Lung (tissue), 12 donors: Measurements from ENCODE around the gene ARMC5. TPM values are rescaled to one million over a fixed set of nuclear protein-coding genes. Genes with fewer than 3 reads are reported as not detected.

ENCODE experiments used
- ATAC-seq: fragments of 200-7000 bp; cut with Tn5 transposase; one replicate; pipeline ENCODE4 v1.9.1; 2020; ENCODE audit warnings: moderate number of reproducible peaks; ENCODE audit not compliant: insufficient read depth, low FRiP score
- DNase-seq, 3 donors: peaks; one replicate each; pipeline ENCODE4 v3.0.0-alpha.2; 2013 to 2017
- H3K27ac ChIP-seq, 2 donors: one replicate each; pipeline ENCODE4 v1.5.1; 2013; ENCODE audit warnings: mild to moderate bottlenecking in 2 of 2, moderate library complexity in 2 of 2, control low read depth in 1 of 2, inconsistent platforms in 1 of 2, low read depth in 1 of 2, low read length in 1 of 2
- H3K27me3 ChIP-seq, 3 donors: one replicate each; pipeline ENCODE4 v1.5.1; 2013; ENCODE audit warnings: low read length in 2 of 3; ENCODE audit not compliant: control insufficient read depth in 3 of 3, insufficient read depth in 3 of 3
- H3K36me3 ChIP-seq, 4 donors: one replicate each; pipeline ENCODE4 v1.5.1; 2013; ENCODE audit warnings: low read length in 4 of 4, mild to moderate bottlenecking in 1 of 4, moderate library complexity in 1 of 4; ENCODE audit not compliant: control insufficient read depth in 4 of 4, insufficient read depth in 4 of 4
- H3K4me1 ChIP-seq, 5 donors: one replicate each; pipeline ENCODE4 v1.5.1; 2013; ENCODE audit warnings: low read length in 5 of 5, mild to moderate bottlenecking in 2 of 5, moderate library complexity in 1 of 5; ENCODE audit not compliant: control insufficient read depth in 5 of 5, insufficient read depth in 5 of 5
- H3K4me3 ChIP-seq: one replicate; pipeline ENCODE4 v1.5.1; 2013; ENCODE audit warnings: mild to moderate bottlenecking, control low read depth, moderate library complexity
- H3K9ac ChIP-seq, 2 donors: one replicate each; pipeline ENCODE4 v1.5.1; 2013; ENCODE audit warnings: low read length in 2 of 2, control low read depth in 1 of 2; ENCODE audit not compliant: insufficient read depth in 1 of 2
- H3K9me3 ChIP-seq, 4 donors: one replicate each; pipeline ENCODE4 v1.5.1; 2013; ENCODE audit warnings: low read length in 3 of 4, mild to moderate bottlenecking in 1 of 4, moderate library complexity in 1 of 4; ENCODE audit not compliant: control insufficient read depth in 4 of 4, insufficient read depth in 3 of 4
- WGBS, 2 donors: extraction: QIAGEN DNeasy Blood & Tissue Kit; methylation state at CpG; one replicate each; pipeline ENCODE4 v1.1.7; 2013; 5-methylcytosine and 5-hydroxymethylcytosine counted together
- polyA plus RNA-seq, 2 donors: library from polyadenylated mRNA; stranded (reverse); fragments of 200-250 nt; gene quantifications; one replicate each; pipeline ENCODE4 v1.2.1, GENCODE V29; 2013
- total RNA-seq, 2 donors: library from RNA; depleted of rRNA in 1 of 2; stranded (reverse); fragments of >200 nt in 1 of 2; gene quantifications; one replicate each; pipeline ENCODE4 v1.2.1, GENCODE V29; 2014 to 2021
- TF ChIP-seq, protein P1 (sequence below): IDR thresholded peaks from 2 replicates; pipeline ENCODE4 v1.5.1; 2012; ENCODE audit warnings: mild to moderate bottlenecking; ENCODE audit errors: control extremely low read depth, extremely low read depth
- donor health status: control.
- donor health status: control.
- donor health status: Bipolar disorder and iron deficiency.
- donor health status: healthy.
- donor health status: DM: yes; HTN: yes; CAD: no.

ARMC5 gene
- total and polyA plus RNA-seq, 4 donors = 8.2 to 16.7 (median 12.3) TPM

GRCh38 chr16:31411024-31411844 lies 48.1 kb upstream of the ARMC5 start:
- DNase-seq (no peak), ATAC-seq (no peak)
- H3K27ac ChIP-seq = no peak overlapping the region
- no peaks in the 10 kb centered on the region for H3K4me1 ChIP-seq
- no peaks in the 10 kb centered on the region for H3K9me3 ChIP-seq
- H3K9ac ChIP-seq = no peak overlapping the region
- no peaks in the 10 kb centered on the region for H3K36me3 ChIP-seq
- WGBS, 2 donors = 75 to 85% methylated on average over 19 to 22 of the region's 22 CpGs
- TF ChIP-seq, protein P1, sequence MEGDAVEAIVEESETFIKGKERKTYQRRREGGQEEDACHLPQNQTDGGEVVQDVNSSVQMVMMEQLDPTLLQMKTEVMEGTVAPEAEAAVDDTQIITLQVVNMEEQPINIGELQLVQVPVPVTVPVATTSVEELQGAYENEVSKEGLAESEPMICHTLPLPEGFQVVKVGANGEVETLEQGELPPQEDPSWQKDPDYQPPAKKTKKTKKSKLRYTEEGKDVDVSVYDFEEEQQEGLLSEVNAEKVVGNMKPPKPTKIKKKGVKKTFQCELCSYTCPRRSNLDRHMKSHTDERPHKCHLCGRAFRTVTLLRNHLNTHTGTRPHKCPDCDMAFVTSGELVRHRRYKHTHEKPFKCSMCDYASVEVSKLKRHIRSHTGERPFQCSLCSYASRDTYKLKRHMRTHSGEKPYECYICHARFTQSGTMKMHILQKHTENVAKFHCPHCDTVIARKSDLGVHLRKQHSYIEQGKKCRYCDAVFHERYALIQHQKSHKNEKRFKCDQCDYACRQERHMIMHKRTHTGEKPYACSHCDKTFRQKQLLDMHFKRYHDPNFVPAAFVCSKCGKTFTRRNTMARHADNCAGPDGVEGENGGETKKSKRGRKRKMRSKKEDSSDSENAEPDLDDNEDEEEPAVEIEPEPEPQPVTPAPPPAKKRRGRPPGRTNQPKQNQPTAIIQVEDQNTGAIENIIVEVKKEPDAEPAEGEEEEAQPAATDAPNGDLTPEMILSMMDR = no peak
- peaks cover 0 to 7% (median 0%) of the 10 kb centered on the region in 3 donors for H3K27me3 ChIP-seq
- no peak overlapping the region for H3K4me3 ChIP-seq

DNA sequence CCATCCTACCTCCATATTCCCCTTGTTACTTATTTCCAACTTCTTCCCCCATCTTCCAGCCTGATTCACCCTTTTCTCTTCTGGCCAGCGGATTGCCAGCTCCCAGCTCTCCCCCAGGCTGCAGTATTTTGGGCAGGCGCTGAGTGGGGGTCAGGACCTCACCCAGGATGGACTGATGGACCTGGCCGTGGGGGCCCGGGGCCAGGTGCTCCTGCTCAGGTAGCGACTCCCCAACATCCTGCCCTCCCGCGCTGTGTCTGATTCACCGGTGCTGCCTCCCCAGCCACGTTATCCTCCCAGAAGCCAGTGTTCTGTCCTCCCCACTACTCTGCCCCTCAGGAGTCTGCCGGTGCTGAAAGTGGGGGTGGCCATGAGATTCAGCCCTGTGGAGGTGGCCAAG lies 46.6 kb upstream of the ARMC5 start:
- no peak for DNase-seq
- Histone ChIP-seq H3K27ac (no peak overlapping the region), H3K36me3 (no peaks in the 10 kb centered on the region), H3K9ac (no peak overlapping the region), H3K4me1 (no peaks in the 10 kb centered on the region), H3K4me3 (no peak overlapping the region), H3K27me3 (peaks cover 0 to 7% (median 0%) of the 10 kb centered on the region in 3 donors), H3K9me3 (no peaks in the 10 kb centered on the region)
- WGBS, 2 donors = 87 to 88% methylated on average over 10 of the region's 10 CpGs
- TF ChIP-seq, protein P1 = no peak
- ATAC-seq = no peak

GRCh38 chr16:31413381-31413780 lies 45.9 kb upstream of the ARMC5 start:
- H3K9ac ChIP-seq = no peak overlapping the region
- peaks cover 0 to 7% (median 0%) of the 10 kb centered on the region in 3 donors for H3K27me3 ChIP-seq
- TF ChIP-seq, protein P1 = no peak
- H3K36me3 ChIP-seq = no peaks in the 10 kb centered on the region
- 91 to 95% methylated on average over 5 of the region's 5 CpGs for WGBS, 2 donors
- H3K27ac ChIP-seq = no peak overlapping the region
- no peak overlapping the region for H3K4me3 ChIP-seq
- DNase-seq = no peak
- no peak for ATAC-seq
- H3K4me1 ChIP-seq = no peaks in the 10 kb centered on the region
- H3K9me3 ChIP-seq = peaks cover 0 to 4% (median 0%) of the 10 kb centered on the region in 4 donors
